GM12865 (cell line): ENCODE results near the gene MVB12B.

Experiments
- DNase-seq: peaks from one replicate; pipeline ENCODE4 v3.0.0; 2010; ENCODE audit warnings: low read depth
- H3K4me3 ChIP-seq: 2 replicates; pipeline ENCODE4 v1.5.1; 2011; ENCODE audit warnings: mild to moderate bottlenecking, low read depth, low read length, control low read depth
- TF ChIP-seq, protein P1 (sequence below): IDR thresholded peaks from 2 replicates; pipeline ENCODE4 v1.5.1; 2011; ENCODE audit warnings: low read length, control low read depth, low read depth, inconsistent platforms; ENCODE audit not compliant: insufficient read depth; ENCODE audit errors: missing control alignments

The MVB12B gene

DNA sequence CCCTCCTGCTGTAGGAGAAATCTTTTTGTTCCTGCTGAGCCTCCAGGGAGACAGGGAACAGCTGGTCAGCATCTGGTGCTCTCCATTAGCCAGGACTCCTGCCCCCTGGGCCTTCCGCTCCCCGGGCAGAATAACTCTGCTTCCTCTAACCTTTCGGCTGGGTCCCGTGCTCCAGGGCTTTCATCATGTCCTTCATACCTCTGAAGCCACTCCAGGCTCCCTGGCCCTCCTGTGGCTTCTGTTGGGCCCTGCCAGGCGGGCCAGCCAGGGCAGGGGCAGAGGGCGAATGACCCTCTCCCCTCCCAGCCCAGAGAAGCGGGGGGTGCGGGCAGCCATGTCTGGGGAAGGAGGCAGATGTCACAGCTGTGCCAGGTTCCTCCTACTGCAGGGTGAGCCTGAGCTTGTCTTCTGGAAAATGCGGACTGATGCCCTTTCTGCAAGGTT lies 205.4 kb downstream of the MVB12B start:
- no peak overlapping the region for H3K4me3 ChIP-seq
- TF ChIP-seq, protein P1, sequence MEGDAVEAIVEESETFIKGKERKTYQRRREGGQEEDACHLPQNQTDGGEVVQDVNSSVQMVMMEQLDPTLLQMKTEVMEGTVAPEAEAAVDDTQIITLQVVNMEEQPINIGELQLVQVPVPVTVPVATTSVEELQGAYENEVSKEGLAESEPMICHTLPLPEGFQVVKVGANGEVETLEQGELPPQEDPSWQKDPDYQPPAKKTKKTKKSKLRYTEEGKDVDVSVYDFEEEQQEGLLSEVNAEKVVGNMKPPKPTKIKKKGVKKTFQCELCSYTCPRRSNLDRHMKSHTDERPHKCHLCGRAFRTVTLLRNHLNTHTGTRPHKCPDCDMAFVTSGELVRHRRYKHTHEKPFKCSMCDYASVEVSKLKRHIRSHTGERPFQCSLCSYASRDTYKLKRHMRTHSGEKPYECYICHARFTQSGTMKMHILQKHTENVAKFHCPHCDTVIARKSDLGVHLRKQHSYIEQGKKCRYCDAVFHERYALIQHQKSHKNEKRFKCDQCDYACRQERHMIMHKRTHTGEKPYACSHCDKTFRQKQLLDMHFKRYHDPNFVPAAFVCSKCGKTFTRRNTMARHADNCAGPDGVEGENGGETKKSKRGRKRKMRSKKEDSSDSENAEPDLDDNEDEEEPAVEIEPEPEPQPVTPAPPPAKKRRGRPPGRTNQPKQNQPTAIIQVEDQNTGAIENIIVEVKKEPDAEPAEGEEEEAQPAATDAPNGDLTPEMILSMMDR = no peak
- no peak for DNase-seq

DNA sequence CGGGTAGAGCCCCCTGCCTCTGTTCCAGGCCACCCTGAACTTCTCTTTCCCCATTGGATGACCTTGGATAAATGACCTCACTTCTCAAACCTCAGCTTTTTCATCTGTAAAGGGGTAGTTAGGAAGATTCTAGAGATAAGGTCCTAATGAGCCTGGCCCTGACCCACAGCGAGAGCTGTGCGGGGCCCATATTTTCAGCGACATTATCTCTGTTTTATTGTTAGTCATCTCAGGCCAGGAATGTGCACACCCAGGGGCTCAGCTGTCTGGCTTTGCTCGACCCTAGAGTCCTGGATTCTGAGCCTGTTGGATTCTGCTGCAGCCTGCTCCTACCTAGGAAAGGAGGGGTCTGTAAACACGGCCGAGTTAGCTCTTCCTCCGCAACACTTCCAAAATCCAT lies 205.9 kb downstream of the MVB12B start:
- no peak for DNase-seq
- no peak overlapping the region for H3K4me3 ChIP-seq
- TF ChIP-seq, protein P1 = no peak

DNA sequence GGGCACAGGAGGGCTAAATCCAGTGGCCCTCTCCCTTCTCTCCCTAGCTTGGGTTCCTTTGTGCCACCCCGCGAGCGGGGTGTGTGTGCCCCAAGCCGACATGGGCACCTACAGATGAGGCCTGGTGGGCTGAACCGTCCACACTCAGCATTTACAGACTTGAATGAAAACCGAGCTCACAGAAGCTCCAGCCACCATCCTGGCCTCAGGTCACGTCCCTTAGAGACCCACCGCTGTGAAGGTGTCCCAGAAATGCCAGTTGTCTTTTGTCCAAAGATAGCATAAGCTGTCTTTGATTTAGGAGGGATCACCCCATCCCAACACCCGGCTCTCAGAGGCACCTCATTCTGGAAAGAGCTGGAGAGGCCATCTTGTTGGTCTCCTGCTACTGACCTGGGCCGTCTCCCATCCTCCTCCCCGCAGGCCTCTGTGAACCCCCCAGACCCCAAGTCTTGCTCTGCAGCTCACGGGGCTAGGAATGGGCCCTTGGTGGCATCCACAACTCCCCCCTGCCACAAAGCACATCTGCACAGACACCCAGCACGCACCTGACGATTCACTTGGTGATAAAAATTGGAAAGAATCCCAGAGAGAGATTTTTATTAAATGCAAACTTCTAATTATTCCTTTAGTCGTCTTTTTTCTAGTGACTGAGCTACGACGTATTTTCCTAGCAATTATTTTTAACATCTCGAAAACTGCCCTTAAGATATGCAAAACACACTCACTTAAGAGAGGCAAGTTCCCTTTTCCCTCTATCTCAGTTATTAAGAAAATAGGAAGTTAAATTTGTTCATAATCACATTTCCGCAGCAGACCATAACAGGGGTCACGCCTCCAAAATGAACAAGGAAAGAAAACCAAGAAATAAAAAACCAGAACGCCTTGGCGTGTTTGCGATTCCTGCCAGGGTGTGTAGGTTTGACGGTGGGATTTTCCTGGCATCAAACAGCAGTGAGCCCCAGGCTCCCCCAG lies 206.6 kb downstream of the MVB12B start:
- H3K4me3 ChIP-seq = no peak overlapping the region
- DNase-seq = no peak
- TF ChIP-seq, protein P1 = no peak

DNA sequence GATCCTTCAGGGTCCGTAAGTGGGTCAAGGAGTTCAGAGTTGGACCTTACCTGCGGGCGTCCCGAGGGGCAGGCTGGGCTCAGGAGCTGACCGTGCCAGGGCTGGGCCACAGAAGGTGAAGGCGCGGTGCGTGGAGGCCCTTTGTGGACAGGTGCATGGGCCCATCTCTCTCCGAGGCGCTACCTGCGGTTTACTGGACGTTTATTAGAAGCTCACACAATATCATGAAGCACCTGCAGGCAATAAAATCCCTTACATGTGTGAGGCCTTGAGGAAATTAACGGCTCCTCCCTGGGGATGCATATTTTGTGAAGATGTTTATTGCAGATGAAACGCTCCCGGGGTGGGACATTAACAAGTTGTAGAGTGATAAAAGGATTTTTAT lies 207.3 kb downstream of the MVB12B start:
- DNase-seq = no peak
- no peak overlapping the region for H3K4me3 ChIP-seq
- TF ChIP-seq, protein P1 = no peak

DNA sequence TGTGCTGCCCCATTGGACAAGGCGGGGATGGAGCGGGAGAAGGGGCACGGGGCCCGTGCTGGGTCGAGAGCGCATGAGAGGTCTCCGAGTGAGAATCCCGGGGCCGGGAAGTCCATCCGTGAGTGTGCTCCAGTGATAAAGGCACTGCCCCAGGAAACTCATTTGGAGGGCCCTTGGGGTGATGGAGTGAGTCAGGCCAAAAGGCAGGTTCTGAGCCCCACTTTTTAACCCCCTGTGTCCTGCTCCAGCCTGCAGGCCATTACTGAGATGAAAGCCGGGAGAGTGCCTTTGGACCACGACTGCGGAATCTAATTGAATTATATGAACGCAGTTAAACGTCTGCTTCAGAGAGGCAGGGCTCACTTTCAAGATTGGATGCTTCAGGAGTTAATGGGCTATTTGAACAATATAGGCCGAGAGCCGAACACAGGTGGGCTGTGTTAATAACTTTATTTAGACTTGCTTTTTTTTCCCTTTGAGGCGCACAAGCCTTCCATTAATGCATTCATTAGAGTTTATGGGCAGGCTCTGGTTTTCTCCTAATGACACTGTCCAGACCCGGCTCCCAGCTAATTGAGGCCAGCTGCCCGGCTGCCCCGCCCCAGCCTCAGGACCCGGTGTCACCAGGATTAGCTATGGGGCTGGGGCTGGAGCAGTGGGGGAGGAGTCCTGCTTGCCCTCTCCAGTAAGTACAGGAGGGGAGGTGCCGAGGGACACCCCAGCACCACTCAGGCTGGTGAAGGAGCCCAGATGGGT lies 208.0 kb downstream of the MVB12B start:
- TF ChIP-seq, protein P1 = no peak
- no peak for DNase-seq
- no peak overlapping the region for H3K4me3 ChIP-seq

DNA sequence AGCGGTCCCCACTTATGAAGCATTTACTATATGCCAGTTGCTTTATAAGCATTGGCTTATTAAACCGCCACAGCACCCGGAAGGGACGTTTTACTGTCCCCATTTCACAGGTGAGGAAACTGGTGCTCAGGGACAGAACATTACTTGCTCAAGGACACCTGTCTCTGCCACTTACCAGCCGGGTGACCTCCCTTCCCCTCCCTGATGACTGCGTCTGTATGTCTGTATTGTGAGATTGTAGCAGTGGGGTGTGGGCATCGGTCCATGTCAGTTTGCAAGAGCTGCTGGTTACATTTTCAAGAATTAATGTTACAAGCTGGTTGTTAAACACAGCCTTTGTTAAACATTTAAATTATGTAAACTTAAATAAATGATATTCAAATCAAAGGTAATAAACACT lies 209.5 kb downstream of the MVB12B start:
- TF ChIP-seq, protein P1 = no peak
- H3K4me3 ChIP-seq = no peak overlapping the region
- DNase-seq = no peak
